22Rv1 (cell line): ENCODE results near the gene PKP2.
"Not testable (repeated sequence)": the region's sequence is repeated elsewhere in the genome, so short reads cannot be mapped to it uniquely, and the experiment has no call there.

Experiments
- H3K27ac ChIP-seq: fragments of 450-650 bp; 2 replicates; pipeline ENCODE4 v1.5.1; 2017
- ZFX ChIP-seq: fragments of 450-650 bp; IDR thresholded peaks from 2 replicates; pipeline ENCODE4 v1.6.1; 2017; ENCODE audit warnings: antibody characterized with exemption, borderline replicate concordance
- TF ChIP-seq, protein P1 (sequence below): fragments of 450-650 bp; IDR thresholded peaks from 2 replicates; pipeline ENCODE4 v1.5.1; 2017; ENCODE audit warnings: mild to moderate bottlenecking

The PKP2 gene

DNA sequence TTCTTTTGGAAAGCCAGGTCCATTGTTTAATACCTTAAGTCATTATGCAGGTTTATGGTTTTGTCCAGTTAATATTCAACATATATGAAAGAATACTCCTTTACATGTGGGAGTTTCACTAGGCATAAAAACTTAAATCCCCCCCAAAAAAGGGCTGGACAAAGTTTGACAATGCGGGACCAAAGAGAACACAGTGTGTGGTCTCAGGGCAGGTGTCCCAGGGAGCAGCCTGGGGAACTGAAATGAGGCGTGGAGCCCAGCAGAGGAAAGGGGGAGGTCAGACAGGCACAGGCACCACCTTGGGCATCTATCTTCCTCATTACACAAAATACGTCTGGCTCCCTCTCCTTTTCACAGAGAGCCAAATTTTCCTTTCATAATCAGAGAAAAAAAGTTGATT lies 22.5 kb downstream of the PKP2 start:
- TF ChIP-seq, protein P1, sequence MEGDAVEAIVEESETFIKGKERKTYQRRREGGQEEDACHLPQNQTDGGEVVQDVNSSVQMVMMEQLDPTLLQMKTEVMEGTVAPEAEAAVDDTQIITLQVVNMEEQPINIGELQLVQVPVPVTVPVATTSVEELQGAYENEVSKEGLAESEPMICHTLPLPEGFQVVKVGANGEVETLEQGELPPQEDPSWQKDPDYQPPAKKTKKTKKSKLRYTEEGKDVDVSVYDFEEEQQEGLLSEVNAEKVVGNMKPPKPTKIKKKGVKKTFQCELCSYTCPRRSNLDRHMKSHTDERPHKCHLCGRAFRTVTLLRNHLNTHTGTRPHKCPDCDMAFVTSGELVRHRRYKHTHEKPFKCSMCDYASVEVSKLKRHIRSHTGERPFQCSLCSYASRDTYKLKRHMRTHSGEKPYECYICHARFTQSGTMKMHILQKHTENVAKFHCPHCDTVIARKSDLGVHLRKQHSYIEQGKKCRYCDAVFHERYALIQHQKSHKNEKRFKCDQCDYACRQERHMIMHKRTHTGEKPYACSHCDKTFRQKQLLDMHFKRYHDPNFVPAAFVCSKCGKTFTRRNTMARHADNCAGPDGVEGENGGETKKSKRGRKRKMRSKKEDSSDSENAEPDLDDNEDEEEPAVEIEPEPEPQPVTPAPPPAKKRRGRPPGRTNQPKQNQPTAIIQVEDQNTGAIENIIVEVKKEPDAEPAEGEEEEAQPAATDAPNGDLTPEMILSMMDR = no peak
- TF ChIP-seq ZFX = no peak
- no peak overlapping the region for H3K27ac ChIP-seq

DNA sequence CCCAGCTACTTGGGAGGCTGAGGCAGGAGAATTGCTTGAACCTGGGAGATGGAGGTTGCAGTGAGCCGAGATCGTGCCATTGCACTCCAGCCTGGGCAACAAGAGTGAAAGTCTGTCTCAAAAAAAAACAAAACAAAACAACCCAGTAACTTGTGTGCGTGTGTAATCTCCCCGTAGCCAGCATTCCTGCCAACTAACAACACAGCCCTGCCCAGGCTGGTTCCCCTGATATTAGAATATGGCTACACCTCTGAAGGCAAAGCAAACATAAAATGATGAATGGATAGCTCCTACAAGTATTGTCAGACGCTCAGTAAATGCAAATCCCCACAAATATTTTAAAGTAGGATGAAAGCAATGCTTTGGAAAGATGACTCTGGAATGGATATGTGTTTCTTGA lies 24.2 kb downstream of the PKP2 start:
- not testable (repeated sequence) for H3K27ac ChIP-seq

DNA sequence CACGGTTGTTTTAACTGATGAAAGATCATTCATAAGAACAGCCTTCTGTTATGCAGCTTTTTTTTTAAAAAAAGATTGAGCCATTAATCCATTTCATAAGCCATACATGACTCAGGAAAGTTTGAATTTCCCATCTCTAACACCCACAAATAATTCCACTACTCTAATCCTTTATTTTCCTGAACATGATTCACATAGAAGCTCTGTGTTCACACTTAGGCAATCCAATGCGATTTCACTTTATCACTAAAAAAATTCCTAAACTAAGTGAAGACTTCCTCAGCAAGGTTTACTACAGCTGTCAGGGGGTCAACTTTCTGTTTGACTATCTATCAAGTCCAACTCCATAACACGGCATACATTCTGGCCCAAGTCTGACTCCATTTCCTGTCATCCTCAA lies 25.9 kb downstream of the PKP2 start:
- no peak overlapping the region for H3K27ac ChIP-seq

DNA sequence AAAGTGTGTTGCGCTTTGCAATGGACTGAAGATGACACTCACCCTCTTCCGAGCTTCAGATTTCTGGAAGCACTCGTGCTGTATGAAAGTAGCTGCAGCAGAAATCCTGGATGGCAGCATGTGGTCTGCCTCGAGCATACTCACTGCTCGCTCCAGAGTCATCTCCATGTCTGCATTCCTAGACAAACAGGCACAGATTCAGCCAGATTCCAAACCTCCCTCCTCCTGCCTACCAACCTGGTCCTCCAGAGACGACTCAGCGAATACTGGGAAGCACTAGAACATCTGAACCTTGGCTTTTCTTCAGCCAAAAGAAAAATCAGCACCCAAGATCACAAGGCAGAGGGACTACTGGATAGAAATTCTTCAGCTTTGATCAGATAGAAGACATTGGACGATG lies 27.7 kb downstream of the PKP2 start:
- TF ChIP-seq ZFX = no peak
- TF ChIP-seq, protein P1 = no peak
- no peak overlapping the region for H3K27ac ChIP-seq

More for the DNA sequence above, 25.9 kb downstream of the PKP2 start:
- no peak for TF ChIP-seq ZFX
- TF ChIP-seq, protein P1 = no peak

DNA sequence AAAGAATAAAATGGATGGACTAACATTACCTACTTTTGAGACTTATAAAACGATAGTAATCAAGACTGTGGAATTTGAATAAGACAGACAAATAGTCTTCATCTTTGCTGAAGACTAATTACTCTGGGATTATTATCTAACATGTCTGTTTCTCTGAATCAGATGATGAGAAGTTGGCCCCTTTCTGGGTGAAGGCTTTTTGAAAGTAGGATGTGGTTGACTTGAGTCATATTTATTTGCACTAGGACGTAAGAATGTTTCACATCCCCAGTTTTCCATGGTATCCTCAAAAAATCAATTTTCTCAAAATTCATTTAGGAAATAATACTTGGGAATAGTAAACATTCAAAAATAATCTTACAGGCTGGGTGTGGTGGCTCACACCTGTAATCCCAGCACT lies 31.8 kb downstream of the PKP2 start:
- no peak overlapping the region for H3K27ac ChIP-seq
- TF ChIP-seq, protein P1 = no peak
- TF ChIP-seq ZFX = no peak

DNA sequence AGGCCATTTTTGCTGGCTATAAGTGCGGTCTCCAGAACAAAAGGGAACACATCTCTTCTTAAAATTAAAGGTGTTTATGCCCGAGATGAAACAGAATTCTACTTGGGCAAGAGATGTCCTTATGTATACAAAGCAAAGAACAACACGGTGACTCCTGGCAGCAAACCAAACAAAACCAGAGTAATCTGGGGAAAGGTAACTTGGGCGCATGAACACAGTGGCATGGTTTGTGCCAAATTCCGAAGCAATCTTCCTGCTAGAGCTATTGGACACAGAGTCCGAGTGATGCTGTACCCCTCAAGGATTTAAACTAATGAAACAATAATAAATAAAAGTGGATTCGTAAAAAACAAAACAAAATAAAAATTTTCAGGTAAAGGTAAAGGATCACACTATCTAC lies 33.4 kb downstream of the PKP2 start:
- TF ChIP-seq, protein P1 = no peak
- TF ChIP-seq ZFX = no peak
- H3K27ac ChIP-seq = no peak overlapping the region

DNA sequence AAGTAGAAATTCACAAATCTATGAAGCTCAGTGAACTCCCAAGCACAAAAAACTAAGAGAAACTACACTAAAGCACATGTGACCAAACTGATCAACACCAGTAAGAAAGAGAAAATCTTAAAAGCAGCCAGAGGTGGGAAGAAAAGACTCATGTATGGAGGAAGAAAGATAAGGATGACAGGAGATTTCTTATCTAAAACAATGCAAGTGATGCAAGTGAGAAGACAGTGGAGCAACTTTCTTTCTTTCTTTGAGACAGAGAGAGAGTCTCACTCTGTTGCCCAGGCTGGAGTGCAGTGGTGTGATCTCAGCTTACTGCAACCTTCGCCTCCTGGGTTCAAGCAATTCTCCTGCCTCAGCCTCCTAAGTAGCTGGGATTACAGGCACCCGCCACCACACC lies 34.9 kb downstream of the PKP2 start:
- H3K27ac ChIP-seq = not testable (repeated sequence)

DNA sequence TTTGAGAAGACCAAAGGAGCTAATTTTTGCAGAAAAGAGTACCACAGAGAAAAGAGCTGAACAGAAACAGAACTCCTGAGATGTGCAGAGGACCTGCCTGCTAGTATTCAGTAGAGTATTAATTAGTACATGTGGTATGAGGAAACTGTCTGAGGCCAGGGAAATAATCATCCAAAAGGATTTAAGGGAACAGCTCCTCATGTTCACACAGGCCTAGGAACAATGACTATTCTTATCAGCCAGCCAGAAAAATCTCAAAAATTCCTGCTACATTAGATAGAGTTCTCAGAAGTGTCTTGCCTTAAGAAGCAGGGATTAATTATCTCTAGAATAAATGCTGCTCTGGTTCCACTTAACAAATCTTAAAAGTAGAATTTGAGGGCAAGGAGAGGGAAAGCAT lies 36.4 kb downstream of the PKP2 start:
- no peak overlapping the region for H3K27ac ChIP-seq
- TF ChIP-seq ZFX = no peak
- TF ChIP-seq, protein P1 = no peak

DNA sequence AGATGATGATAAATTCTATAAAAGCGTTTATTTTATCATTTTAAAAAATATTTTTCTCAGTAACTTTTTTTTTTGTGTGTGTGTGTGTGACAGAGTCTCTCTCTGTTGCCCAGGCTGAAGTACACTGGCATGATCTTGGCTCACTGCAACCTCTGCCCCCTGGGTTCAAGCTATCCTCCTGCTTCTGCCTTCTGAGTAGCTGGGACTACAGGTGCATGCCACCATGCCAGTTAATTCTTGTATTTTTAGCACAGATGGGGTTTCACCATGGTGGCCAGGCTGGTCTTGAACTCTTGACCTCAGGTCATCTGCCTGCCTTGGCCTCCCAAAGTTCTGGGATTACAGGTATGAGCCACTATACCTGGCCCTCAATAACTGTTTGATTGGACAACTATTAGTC lies 37.2 kb downstream of the PKP2 start:
- TF ChIP-seq, protein P1 = no peak
- TF ChIP-seq ZFX = no peak
- H3K27ac ChIP-seq = no peak overlapping the region
